Measurements from ENCODE around the gene XPR1. TPM values are rescaled to one million over a fixed set of nuclear protein-coding genes. Genes with fewer than 3 reads are reported as not detected.

The XPR1 gene
- total RNA-seq, 4 donors from 2014 or later = 15.8 to 26.7 (median 22.8) TPM

DNA sequence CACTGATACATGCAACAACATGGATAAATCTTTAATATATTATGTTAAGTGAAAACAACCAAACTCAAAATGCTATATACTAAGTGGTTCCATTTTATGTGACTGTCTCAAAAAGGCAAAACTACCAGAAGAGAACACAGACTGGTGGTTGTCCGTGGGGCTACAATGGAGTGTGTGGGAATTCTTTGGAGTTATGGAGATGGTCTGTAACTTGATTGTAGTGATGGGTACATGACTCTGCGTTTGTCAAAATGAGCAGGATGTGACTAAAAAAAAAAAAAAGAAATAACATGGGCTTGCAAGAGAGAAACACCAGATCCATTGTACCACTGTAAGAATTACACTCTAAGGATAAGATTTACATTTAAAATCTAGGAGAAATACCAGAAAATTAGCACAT is 228.7 kb downstream of the XPR1 start:
- H3K36me3 ChIP-seq = peaks cover 0 to 19% (median 8%) of the 10 kb centered on the region in 4 donors
- WGBS = 83% methylated on average over 2 of the region's 2 CpGs
- peaks cover 3 to 11% (median 5%) of the 10 kb centered on the region in 4 donors for H3K4me1 ChIP-seq
- H3K9me3 ChIP-seq = no peaks in the 10 kb centered on the region
- DNase-seq (ENCODE audit: extremely low spot score) = no peak
- TF ChIP-seq POLR2AphosphoS5 (IDR thresholded peaks at IDR 0.05) = no peak
- TF ChIP-seq EP300 (IDR thresholded peaks at IDR 0.05) = no peak
- TF ChIP-seq POLR2A (IDR thresholded peaks at IDR 0.05; ENCODE audit: low read depth) = no peak
- TF ChIP-seq, protein P1, sequence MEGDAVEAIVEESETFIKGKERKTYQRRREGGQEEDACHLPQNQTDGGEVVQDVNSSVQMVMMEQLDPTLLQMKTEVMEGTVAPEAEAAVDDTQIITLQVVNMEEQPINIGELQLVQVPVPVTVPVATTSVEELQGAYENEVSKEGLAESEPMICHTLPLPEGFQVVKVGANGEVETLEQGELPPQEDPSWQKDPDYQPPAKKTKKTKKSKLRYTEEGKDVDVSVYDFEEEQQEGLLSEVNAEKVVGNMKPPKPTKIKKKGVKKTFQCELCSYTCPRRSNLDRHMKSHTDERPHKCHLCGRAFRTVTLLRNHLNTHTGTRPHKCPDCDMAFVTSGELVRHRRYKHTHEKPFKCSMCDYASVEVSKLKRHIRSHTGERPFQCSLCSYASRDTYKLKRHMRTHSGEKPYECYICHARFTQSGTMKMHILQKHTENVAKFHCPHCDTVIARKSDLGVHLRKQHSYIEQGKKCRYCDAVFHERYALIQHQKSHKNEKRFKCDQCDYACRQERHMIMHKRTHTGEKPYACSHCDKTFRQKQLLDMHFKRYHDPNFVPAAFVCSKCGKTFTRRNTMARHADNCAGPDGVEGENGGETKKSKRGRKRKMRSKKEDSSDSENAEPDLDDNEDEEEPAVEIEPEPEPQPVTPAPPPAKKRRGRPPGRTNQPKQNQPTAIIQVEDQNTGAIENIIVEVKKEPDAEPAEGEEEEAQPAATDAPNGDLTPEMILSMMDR (IDR thresholded peaks at IDR 0.05) = no peak
- H3K27ac ChIP-seq (replicated peaks in 1 of 4) = no peak overlapping the region
- no peaks in the 10 kb centered on the region for H3K27me3 ChIP-seq
- intact Hi-C loops (cut with DNase I) = loop anchor here (5.0 kb wide), 3 partner anchors 228 to 343 kb away; partner anchors contain the start of gene XPR1
- no peak overlapping the region for H3K4me3 ChIP-seq

GRCh38 chr1:180862305-180862704 is 230.5 kb downstream of the XPR1 start:
- no peak for TF ChIP-seq POLR2A (IDR thresholded peaks at IDR 0.05; ENCODE audit: low read depth)
- no peak for TF ChIP-seq POLR2AphosphoS5 (IDR thresholded peaks at IDR 0.05)
- TF ChIP-seq EP300 (IDR thresholded peaks at IDR 0.05) = no peak
- TF ChIP-seq, protein P1 (IDR thresholded peaks at IDR 0.05) = no peak
- DNase-seq (ENCODE audit: extremely low spot score) = no peak
- 68% methylated on average over 1 of the region's 1 CpG for WGBS
- intact Hi-C loops (cut with DNase I) = loop anchor here (5.0 kb wide), 3 partner anchors 230 to 345 kb away; partner anchors contain the start of gene XPR1
- Histone ChIP-seq H3K4me3 (no peak overlapping the region), H3K9me3 (no peaks in the 10 kb centered on the region), H3K27me3 (no peaks in the 10 kb centered on the region), H3K27ac (replicated peaks in 1 of 4) (no peak overlapping the region), H3K36me3 (peaks cover 0 to 28% (median 10%) of the 10 kb centered on the region in 4 donors), H3K4me1 (peaks cover 3 to 11% (median 5%) of the 10 kb centered on the region in 4 donors)

DNA sequence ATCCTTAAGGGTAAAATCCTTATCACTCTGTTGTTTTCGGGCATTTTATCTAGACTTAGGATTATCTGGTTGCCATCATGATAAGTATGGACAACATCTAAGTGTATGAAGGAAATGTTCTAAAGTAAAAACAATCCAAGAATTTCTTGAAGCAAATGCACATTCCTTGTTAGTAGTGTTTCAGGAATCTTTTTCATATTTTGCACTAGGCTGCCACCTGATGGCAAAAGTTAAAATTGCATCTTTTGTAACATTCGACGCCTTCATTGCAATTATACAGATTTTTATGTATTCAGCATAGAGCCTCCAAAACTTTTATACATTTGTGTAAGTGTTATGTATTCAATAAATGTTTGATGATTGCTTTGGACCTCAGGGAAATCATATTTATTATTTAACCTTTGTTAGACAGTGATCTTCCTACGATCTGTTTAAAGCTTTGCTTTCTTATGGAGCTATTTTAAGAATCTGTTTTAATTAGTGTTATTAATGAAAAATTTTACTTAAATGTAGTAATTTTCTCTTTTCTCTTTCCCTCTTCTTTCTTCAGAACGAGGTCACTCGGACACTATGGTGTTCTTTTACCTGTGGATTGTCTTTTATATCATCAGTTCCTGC is 231.4 kb downstream of the XPR1 start:
- no peak overlapping the region for H3K4me3 ChIP-seq
- WGBS = 29% methylated on average over 6 of the region's 6 CpGs
- H3K27ac ChIP-seq (replicated peaks in 1 of 4) = no peak overlapping the region
- TF ChIP-seq POLR2A (IDR thresholded peaks at IDR 0.05; ENCODE audit: low read depth) = no peak
- TF ChIP-seq EP300 (IDR thresholded peaks at IDR 0.05) = no peak
- TF ChIP-seq POLR2AphosphoS5 (IDR thresholded peaks at IDR 0.05) = no peak
- TF ChIP-seq, protein P1 (IDR thresholded peaks at IDR 0.05) = peak; percentile 75 to 78 (median 75)
- intact Hi-C loops (cut with DNase I) = loop anchor here (5.0 kb wide), 3 partner anchors 231 to 346 kb away; partner anchors contain the start of gene XPR1
- no peaks in the 10 kb centered on the region for H3K9me3 ChIP-seq
- DNase-seq (ENCODE audit: extremely low spot score) = no peak
- peaks cover 0 to 28% (median 10%) of the 10 kb centered on the region in 4 donors for H3K36me3 ChIP-seq
- peaks cover 3 to 11% (median 5%) of the 10 kb centered on the region in 4 donors for H3K4me1 ChIP-seq
- H3K27me3 ChIP-seq = no peaks in the 10 kb centered on the region

GRCh38 chr1:180881806-180882509 is 250.1 kb downstream of the XPR1 start:
- peaks cover 3 to 63% (median 27%) of the 10 kb centered on the region in 4 donors for H3K36me3 ChIP-seq
- no peaks in the 10 kb centered on the region for H3K27me3 ChIP-seq
- no peak for DNase-seq (ENCODE audit: extremely low spot score)
- intact Hi-C loops (cut with DNase I) = loop anchor here (2.0 to 5.0 kb wide), 2 partner anchors 261 to 285 kb away; no protein-coding TSS in a partner anchor
- 61% methylated on average over 6 of the region's 6 CpGs for WGBS
- H3K4me1 ChIP-seq = no peaks in the 10 kb centered on the region
- TF ChIP-seq, protein P1 (IDR thresholded peaks at IDR 0.05) = peak; percentile 39 to 50 (median 47)
- TF ChIP-seq POLR2A (IDR thresholded peaks at IDR 0.05; ENCODE audit: low read depth) (no peak), POLR2AphosphoS5 (IDR thresholded peaks at IDR 0.05) (no peak), EP300 (IDR thresholded peaks at IDR 0.05) (no peak)
- H3K4me3 ChIP-seq = no peak overlapping the region
- no peak overlapping the region for H3K27ac ChIP-seq (replicated peaks in 1 of 4)
- no peaks in the 10 kb centered on the region for H3K9me3 ChIP-seq

Measured in esophagus muscularis mucosa (tissue), 4 donors.